Measurements from ENCODE around the gene ZMYM2. TPM values are rescaled to one million over a fixed set of nuclear protein-coding genes. Genes with fewer than 3 reads are reported as not detected.

ZMYM2 gene
- polyA plus RNA-seq, 2 donors: 15.8 to 26.3 TPM

GRCh38 chr13:20114066-20114610 is 155.6 kb downstream of the ZMYM2 start:
- 76 to 86% methylated on average over 10 of the region's 10 CpGs for WGBS, 2 donors
- no peaks in the 10 kb centered on the region for H3K27me3 ChIP-seq (ENCODE audit: control insufficient read depth in 1 of 2, insufficient read depth in 2 of 2, low read length in 2 of 2)
- no peak overlapping the region for H3K27ac ChIP-seq (ENCODE audit: low read depth in 2 of 2, low read length in 1 of 2)
- no peaks in the 10 kb centered on the region for H3K36me3 ChIP-seq (ENCODE audit: control insufficient read depth in 2 of 2, insufficient read depth in 2 of 2, low read length in 1 of 2)
- H3K9me3 ChIP-seq (ENCODE audit: control insufficient read depth in 2 of 2, insufficient read depth in 1 of 2, low read depth in 1 of 2, low read length in 1 of 2): no peaks in the 10 kb centered on the region
- peaks cover 0 to 3% of the 10 kb centered on the region in 2 donors for H3K4me1 ChIP-seq (ENCODE audit: control insufficient read depth in 2 of 2, insufficient read depth in 2 of 2, low read length in 1 of 2)
- H3K4me3 ChIP-seq (ENCODE audit: low read depth in 1 of 2, low read length in 2 of 2): no peak overlapping the region

GRCh38 chr13:20116213-20116612 is 157.7 kb downstream of the ZMYM2 start:
- H3K4me3 ChIP-seq (ENCODE audit: low read depth in 1 of 2, low read length in 2 of 2): no peak overlapping the region
- no peaks in the 10 kb centered on the region for H3K27me3 ChIP-seq (ENCODE audit: control insufficient read depth in 1 of 2, insufficient read depth in 2 of 2, low read length in 2 of 2)
- peaks cover 0 to 3% of the 10 kb centered on the region in 2 donors for H3K4me1 ChIP-seq (ENCODE audit: control insufficient read depth in 2 of 2, insufficient read depth in 2 of 2, low read length in 1 of 2)
- no peak overlapping the region for H3K27ac ChIP-seq (ENCODE audit: low read depth in 2 of 2, low read length in 1 of 2)
- H3K9me3 ChIP-seq (ENCODE audit: control insufficient read depth in 2 of 2, insufficient read depth in 1 of 2, low read depth in 1 of 2, low read length in 1 of 2): no peaks in the 10 kb centered on the region
- no peaks in the 10 kb centered on the region for H3K36me3 ChIP-seq (ENCODE audit: control insufficient read depth in 2 of 2, insufficient read depth in 2 of 2, low read length in 1 of 2)
- 92 to 93% methylated on average over 6 of the region's 6 CpGs for WGBS, 2 donors

GRCh38 chr13:20118268-20119140 is 160.0 kb downstream of the ZMYM2 start:
- Histone ChIP-seq H3K4me3 (ENCODE audit: low read depth in 1 of 2, low read length in 2 of 2) (peak overlapping the region; percentile 63 to 65), H3K27ac (ENCODE audit: low read depth in 2 of 2, low read length in 1 of 2) (peak overlapping the region; percentile 90 to 94), H3K9me3 (ENCODE audit: control insufficient read depth in 2 of 2, insufficient read depth in 1 of 2, low read depth in 1 of 2, low read length in 1 of 2) (no peaks in the 10 kb centered on the region), H3K27me3 (ENCODE audit: control insufficient read depth in 1 of 2, insufficient read depth in 2 of 2, low read length in 2 of 2) (no peaks in the 10 kb centered on the region), H3K36me3 (ENCODE audit: control insufficient read depth in 2 of 2, insufficient read depth in 2 of 2, low read length in 1 of 2) (no peaks in the 10 kb centered on the region), H3K4me1 (ENCODE audit: control insufficient read depth in 2 of 2, insufficient read depth in 2 of 2, low read length in 1 of 2) (peaks cover 0 to 3% of the 10 kb centered on the region in 2 donors)
- 1 to 3% methylated on average over 45 to 54 of the region's 55 CpGs for WGBS, 2 donors

- Histone ChIP-seq H3K4me1 (ENCODE audit: control insufficient read depth in 2 of 2, insufficient read depth in 2 of 2, low read length in 1 of 2) (peaks cover 0 to 3% of the 10 kb centered on the region in 2 donors), H3K27me3 (ENCODE audit: control insufficient read depth in 1 of 2, insufficient read depth in 2 of 2, low read length in 2 of 2) (no peaks in the 10 kb centered on the region), H3K27ac (ENCODE audit: low read depth in 2 of 2, low read length in 1 of 2) (peak overlapping the region; percentile 90 to 94), H3K4me3 (ENCODE audit: low read depth in 1 of 2, low read length in 2 of 2) (peak overlapping the region in 1 of 2 donors; percentile 19), H3K9me3 (ENCODE audit: control insufficient read depth in 2 of 2, insufficient read depth in 1 of 2, low read depth in 1 of 2, low read length in 1 of 2) (no peaks in the 10 kb centered on the region), H3K36me3 (ENCODE audit: control insufficient read depth in 2 of 2, insufficient read depth in 2 of 2, low read length in 1 of 2) (no peaks in the 10 kb centered on the region)
- WGBS, 2 donors: 68 to 75% methylated on average over 3 of the region's 3 CpGs
Measured at GRCh38 chr13:20119960-20120359, 161.4 kb downstream of the ZMYM2 start.

- Histone ChIP-seq H3K27ac (ENCODE audit: low read depth in 2 of 2, low read length in 1 of 2) (peak overlapping the region in 1 of 2 donors; percentile 67), H3K27me3 (ENCODE audit: control insufficient read depth in 1 of 2, insufficient read depth in 2 of 2, low read length in 2 of 2) (no peaks in the 10 kb centered on the region), H3K9me3 (ENCODE audit: control insufficient read depth in 2 of 2, insufficient read depth in 1 of 2, low read depth in 1 of 2, low read length in 1 of 2) (no peaks in the 10 kb centered on the region), H3K4me3 (ENCODE audit: low read depth in 1 of 2, low read length in 2 of 2) (peak overlapping the region in 1 of 2 donors; percentile 33), H3K4me1 (ENCODE audit: control insufficient read depth in 2 of 2, insufficient read depth in 2 of 2, low read length in 1 of 2) (peaks cover 0 to 3% of the 10 kb centered on the region in 2 donors), H3K36me3 (ENCODE audit: control insufficient read depth in 2 of 2, insufficient read depth in 2 of 2, low read length in 1 of 2) (no peaks in the 10 kb centered on the region)
- WGBS, 2 donors: 45 to 48% methylated on average over 7 of the region's 7 CpGs
Measured at GRCh38 chr13:20121159-20121525, 162.6 kb downstream of the ZMYM2 start.

- 63 to 74% methylated on average over 1 of the region's 1 CpG for WGBS, 2 donors
- Histone ChIP-seq H3K27me3 (ENCODE audit: control insufficient read depth in 1 of 2, insufficient read depth in 2 of 2, low read length in 2 of 2) (no peaks in the 10 kb centered on the region), H3K36me3 (ENCODE audit: control insufficient read depth in 2 of 2, insufficient read depth in 2 of 2, low read length in 1 of 2) (no peaks in the 10 kb centered on the region), H3K27ac (ENCODE audit: low read depth in 2 of 2, low read length in 1 of 2) (no peak overlapping the region), H3K9me3 (ENCODE audit: control insufficient read depth in 2 of 2, insufficient read depth in 1 of 2, low read depth in 1 of 2, low read length in 1 of 2) (no peaks in the 10 kb centered on the region), H3K4me1 (ENCODE audit: control insufficient read depth in 2 of 2, insufficient read depth in 2 of 2, low read length in 1 of 2) (peaks cover 0 to 8% of the 10 kb centered on the region in 2 donors), H3K4me3 (ENCODE audit: low read depth in 1 of 2, low read length in 2 of 2) (no peak overlapping the region)
Measured at GRCh38 chr13:20124303-20124702, 165.8 kb downstream of the ZMYM2 start.

GRCh38 chr13:20125129-20125782 is 166.7 kb downstream of the ZMYM2 start:
- H3K9me3 ChIP-seq (ENCODE audit: control insufficient read depth in 2 of 2, insufficient read depth in 1 of 2, low read depth in 1 of 2, low read length in 1 of 2): no peaks in the 10 kb centered on the region
- H3K36me3 ChIP-seq (ENCODE audit: control insufficient read depth in 2 of 2, insufficient read depth in 2 of 2, low read length in 1 of 2): no peaks in the 10 kb centered on the region
- 13 to 26% methylated on average over 4 of the region's 4 CpGs for WGBS, 2 donors
- H3K27ac ChIP-seq (ENCODE audit: low read depth in 2 of 2, low read length in 1 of 2): no peak overlapping the region
- H3K4me3 ChIP-seq (ENCODE audit: low read depth in 1 of 2, low read length in 2 of 2): no peak overlapping the region
- no peaks in the 10 kb centered on the region for H3K27me3 ChIP-seq (ENCODE audit: control insufficient read depth in 1 of 2, insufficient read depth in 2 of 2, low read length in 2 of 2)
- peaks cover 0 to 8% of the 10 kb centered on the region in 2 donors for H3K4me1 ChIP-seq (ENCODE audit: control insufficient read depth in 2 of 2, insufficient read depth in 2 of 2, low read length in 1 of 2)

- Histone ChIP-seq H3K4me1 (ENCODE audit: control insufficient read depth in 2 of 2, insufficient read depth in 2 of 2, low read length in 1 of 2) (peaks cover 0 to 8% of the 10 kb centered on the region in 2 donors), H3K9me3 (ENCODE audit: control insufficient read depth in 2 of 2, insufficient read depth in 1 of 2, low read depth in 1 of 2, low read length in 1 of 2) (no peaks in the 10 kb centered on the region), H3K27me3 (ENCODE audit: control insufficient read depth in 1 of 2, insufficient read depth in 2 of 2, low read length in 2 of 2) (no peaks in the 10 kb centered on the region), H3K4me3 (ENCODE audit: low read depth in 1 of 2, low read length in 2 of 2) (no peak overlapping the region), H3K36me3 (ENCODE audit: control insufficient read depth in 2 of 2, insufficient read depth in 2 of 2, low read length in 1 of 2) (no peaks in the 10 kb centered on the region), H3K27ac (ENCODE audit: low read depth in 2 of 2, low read length in 1 of 2) (no peak overlapping the region)
- WGBS, 2 donors: 67 to 73% methylated on average over 4 of the region's 4 CpGs
Measured at GRCh38 chr13:20125783-20126165, 167.2 kb downstream of the ZMYM2 start.

GRCh38 chr13:20126541-20127261 is 168.2 kb downstream of the ZMYM2 start:
- Histone ChIP-seq H3K36me3 (ENCODE audit: control insufficient read depth in 2 of 2, insufficient read depth in 2 of 2, low read length in 1 of 2) (no peaks in the 10 kb centered on the region), H3K27me3 (ENCODE audit: control insufficient read depth in 1 of 2, insufficient read depth in 2 of 2, low read length in 2 of 2) (no peaks in the 10 kb centered on the region), H3K9me3 (ENCODE audit: control insufficient read depth in 2 of 2, insufficient read depth in 1 of 2, low read depth in 1 of 2, low read length in 1 of 2) (no peaks in the 10 kb centered on the region), H3K4me3 (ENCODE audit: low read depth in 1 of 2, low read length in 2 of 2) (no peak overlapping the region), H3K27ac (ENCODE audit: low read depth in 2 of 2, low read length in 1 of 2) (no peak overlapping the region), H3K4me1 (ENCODE audit: control insufficient read depth in 2 of 2, insufficient read depth in 2 of 2, low read length in 1 of 2) (peaks cover 0 to 8% of the 10 kb centered on the region in 2 donors)
- 67 to 71% methylated on average over 16 of the region's 16 CpGs for WGBS, 2 donors
